Epidermal melanocyte (primary cell): ENCODE measurements around the gene GCK.
"Not testable (repeated sequence)": the region's sequence is repeated elsewhere in the genome, so short reads cannot be mapped to it uniquely, and the experiment has no call there.

Source experiments
- DNase-seq: peaks from one replicate; pipeline ENCODE4 v3.0.0; 2011; ENCODE audit warnings: low spot score; ENCODE audit not compliant: insufficient read length

GCK gene

DNA sequence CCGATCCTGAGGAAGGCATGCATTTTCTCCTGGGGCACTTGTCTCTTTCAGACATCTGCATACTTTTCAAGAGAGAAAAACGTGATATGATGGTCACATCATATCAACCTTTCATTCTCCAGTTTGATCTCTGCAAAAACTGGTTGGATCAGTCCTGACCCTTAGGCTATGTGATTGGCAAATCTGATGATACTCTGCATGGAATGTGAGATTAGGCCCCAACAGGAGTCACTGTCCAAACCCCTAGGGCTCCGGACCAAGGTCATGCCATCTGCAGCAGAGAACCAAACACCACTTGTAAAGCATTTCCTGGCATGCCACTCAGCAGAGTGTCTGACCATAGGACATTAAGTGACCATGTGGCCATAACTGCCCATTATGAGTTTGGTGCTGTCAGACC, 8.6 kb downstream of the GCK start:
- DNase-seq = no peak

DNA sequence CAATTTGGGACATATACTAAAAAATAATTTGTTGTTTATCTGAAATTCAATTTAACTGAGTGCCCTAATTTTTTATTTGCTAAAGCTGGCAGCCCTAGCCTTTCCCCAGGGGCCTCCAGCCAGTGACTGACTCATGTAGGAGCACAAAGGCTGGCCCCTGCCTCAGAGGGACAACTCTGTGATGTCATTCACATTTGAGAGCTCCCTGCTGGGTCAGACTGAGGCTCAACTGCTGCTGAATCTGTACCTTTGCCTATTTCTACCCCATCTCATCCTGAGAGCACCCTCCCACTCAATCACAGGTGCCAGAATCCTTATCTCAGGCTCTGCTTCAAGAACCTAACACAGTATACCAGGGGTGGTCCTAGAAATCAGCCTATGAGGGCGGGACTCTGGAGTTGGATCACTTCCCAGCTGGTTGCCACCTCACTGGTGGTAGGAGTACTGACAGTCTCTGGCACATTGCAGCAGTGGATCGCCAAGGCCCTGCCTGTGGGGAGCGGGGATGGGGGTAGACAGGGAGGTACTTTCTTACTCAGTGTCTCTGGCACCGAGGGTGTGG, 11.6 kb downstream of the GCK start:
- no peak for DNase-seq

DNA sequence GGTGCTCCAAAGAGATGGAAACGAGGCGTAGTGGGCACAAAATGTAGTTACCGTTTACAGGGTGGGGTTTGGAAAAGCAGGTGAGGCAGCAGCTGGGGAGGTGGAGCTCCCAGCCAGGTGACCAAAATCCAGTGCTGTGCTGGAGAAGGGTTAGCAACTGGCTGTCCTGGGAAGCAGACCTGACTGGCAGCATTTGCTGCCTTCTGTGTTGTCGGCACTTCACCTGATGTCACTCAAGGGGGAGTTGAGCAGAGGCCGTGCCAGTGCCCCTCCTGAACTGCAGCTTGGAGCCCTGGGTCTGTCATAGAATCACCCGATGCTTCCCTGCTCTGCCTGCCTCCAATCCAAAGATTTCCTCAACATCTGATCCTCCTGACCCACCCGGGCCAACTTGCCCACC, 12.8 kb downstream of the GCK start:
- DNase-seq = no peak

DNA sequence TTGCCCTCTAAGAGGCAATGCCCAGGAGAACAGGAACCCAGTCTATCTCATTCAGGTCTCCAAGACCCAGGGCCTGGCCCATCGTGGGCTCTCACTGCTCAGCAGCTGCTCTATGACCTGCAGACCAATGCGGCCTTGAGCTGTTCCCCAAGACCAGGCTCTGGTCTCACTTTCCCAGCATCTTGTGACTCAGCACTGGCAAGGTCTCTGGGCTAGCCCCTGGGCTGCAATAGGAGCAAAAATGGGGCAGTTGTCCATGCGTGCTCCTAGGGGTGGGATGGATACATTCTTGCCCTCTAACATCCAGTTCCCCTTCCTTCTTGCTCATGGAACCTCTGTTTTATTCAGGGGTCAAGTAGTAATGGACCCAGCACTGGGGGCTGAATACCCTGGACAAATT, 13.5 kb downstream of the GCK start:
- no peak for DNase-seq

DNA sequence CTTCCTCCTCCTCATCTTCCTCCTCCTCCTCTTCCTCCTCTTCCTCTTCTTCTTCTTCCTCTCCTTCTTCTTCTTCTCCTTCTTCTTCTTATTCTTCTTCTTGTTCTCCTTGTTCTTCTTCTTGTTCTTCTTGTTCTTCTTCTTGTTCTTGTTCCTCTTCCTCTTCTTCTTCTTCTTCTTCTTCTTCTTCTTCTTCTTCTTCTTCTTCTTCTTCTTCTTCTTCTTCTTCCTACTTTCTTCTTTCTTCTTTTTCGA, 14.6 kb downstream of the GCK start:
- not testable (repeated sequence) for DNase-seq

DNA sequence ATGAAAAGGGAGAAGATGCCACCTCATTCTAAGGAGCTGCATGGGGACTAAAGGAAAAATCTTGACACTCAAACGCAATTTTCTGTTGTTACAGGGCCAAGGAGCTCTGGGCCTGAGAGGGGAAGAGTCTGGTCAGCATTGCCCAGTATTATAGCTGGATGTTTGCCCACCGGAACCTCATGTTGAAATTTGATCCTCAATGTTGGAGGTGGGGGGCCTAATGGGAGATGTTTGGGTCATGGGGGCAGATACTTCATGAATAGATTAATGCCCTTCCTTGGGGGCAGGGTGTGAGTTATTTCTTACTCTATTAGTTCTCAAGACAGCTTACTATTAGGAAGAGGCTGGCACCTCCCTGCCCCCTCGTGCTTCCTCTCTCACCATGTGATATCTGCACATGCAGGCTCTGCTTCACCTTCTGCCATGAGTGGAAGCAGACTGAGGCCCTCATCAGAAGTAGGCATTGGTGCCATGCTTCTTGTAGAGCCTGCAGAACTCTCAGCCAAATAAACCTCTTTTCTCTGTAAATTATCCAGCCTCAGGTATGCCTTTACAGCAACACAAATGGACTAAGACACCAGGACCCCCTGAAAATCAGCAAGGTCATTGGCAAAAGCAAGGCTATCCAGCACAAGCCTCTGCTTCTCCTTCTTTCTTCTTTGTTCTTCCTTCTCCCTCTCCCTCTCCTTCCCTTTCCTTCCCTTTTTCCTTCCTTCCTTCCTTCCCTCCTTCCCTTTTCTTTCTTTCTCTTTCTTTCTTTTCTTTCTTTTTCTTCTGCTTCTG, 15.1 kb downstream of the GCK start:
- DNase-seq = no peak

DNA sequence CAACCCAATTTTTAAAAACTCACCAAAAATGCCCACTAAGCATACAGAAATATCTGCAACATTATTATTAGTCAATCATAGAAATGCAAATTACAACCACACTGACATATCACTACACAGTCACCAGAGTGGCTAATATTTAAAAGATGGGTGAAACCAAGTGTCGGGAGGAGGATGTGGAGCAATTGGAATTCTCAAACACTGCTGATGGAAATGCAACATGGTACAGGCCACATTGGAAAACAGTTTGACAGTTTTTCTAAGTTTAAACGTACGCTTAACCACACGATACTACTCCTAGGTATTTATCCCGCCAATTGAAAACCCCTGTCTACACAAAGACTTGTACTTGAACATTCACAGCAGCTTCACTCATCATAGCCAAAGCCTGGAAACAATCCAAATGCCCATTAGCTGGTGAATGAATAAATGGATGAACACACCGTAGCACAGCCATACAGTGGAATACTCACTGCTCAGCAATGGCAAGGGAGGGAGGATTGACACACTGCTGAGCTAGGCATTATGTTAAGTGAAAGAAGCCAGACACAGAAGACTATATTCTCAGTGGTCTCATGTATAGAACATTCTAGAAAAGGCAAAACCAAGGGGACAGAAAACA, 16.3 kb downstream of the GCK start:
- DNase-seq = no peak

DNA sequence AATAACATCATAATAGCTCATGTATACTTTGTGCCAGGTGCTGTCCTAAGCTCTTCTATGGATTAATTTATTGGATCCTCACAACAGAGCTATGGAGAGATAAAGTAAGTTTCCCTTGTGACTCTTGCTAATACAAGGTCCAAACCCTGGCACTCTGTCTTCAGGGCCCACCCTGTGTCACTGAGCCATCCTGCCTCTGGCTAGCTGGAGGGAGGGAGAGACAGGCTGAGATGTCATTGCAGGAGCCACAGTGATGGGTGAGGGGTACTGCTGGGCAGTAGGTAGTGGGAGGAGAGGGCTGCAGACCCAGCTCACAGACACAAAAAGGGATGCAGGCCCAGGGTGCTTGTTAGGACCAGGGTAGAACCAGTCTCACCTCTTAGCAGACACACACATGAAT, 16.9 kb downstream of the GCK start:
- DNase-seq = no peak

DNA sequence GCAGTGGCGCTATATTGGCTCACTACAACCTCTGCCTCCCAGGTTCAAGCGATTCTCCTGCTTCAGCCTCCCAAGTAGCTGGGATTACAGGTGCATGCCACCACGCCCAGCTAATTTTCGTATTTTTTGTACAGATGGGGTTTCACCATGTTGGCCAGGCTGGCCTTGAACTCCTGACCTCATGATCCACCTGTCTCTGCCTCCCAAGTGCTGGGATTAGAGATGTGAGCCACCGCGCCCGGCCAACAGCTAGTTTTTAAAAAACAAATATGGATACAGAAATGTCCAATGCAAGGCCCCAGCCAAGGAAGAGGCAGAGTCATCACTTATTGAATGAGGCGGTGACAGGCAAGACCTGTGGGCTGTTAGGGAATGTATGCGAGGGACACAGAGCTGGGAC, 17.3 kb downstream of the GCK start:
- DNase-seq = not testable (repeated sequence)

DNA sequence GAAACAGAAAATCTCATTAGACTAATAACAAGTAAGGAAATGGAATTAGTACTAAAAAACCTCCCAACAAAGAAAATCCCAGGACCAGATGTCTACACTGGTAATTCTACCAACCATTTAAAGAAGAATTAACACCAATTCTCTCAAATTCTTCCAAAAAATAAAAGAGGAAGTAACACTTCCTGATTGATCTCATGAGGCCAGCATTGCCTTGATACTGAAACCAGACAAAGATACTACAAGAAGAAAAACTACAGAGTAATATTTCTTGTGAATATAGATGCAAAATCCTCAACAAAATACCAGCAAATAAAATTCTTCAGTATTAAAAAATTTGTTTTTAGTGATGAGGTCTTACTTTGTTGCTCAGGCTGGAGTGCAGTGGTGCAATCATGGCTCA, 21.3 kb downstream of the GCK start:
- no peak for DNase-seq

DNA sequence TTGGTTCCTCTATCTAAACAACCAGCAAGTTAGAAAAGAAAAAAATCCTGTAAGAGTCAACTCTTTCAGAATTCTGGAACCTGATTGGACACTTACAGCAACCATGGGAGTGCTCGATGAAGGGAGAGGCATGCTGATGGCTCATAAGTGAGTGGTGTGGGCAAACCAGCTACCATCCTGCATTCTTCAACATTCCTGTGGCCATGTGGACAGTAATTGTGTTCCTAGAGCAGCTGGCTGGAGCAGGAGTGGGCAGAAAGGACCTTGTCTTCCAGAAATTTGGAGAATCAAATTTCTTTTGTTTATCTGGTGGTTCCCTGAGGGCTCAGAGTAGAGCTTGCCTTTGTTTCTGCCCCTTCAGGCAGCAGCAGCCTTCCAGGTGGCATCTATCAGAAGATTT, 25.6 kb downstream of the GCK start:
- DNase-seq = peak; percentile 87

DNA sequence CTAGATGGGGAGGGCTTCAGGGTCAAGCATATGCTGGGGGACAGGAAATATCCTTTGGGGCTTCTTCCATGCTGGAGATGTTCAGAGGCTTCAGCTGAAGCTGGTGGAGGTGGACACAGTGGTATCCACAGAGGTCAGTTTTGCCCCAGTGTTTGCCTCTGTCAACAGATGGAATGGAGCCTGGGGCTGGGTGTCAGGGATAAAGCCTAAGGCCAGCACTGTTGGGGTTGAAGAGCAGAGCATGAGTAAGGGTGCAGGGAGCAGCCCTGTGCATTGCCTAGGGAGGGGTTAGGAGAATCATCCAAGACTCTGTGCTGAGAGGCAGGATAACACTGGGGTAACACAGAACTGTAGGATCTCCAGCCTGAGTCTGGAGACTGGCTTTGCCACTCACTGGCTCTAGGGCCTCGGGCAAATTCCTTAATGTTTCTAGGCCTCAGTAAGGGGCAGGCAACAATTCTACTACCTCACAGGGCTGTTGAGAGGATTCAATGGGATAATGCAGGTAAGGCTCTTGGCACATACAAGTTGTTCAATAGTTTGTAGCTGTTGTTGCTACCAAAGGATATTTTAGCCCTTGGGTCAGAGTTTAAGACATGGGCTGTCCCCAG, 26.3 kb downstream of the GCK start:
- no peak for DNase-seq

DNA sequence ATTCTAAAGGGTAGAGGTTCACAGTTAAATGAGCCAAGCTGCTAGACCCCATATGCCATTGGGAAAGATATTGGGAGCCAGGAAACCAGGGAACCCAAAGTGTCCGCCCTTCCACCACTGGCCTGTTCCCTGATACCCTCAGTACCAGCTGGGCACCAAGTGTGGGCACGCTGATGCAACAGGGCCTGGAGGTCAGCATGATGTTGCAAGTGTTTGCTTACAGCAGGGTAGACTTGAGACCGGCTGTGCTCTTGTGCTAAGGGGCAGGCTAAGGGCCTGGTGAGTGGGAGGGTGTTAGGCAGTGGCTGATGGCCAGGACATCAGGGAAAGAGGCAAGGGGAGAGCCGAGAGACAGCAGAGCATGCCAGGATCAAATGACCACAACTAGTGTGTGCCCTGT, 27.1 kb downstream of the GCK start:
- DNase-seq = no peak

DNA sequence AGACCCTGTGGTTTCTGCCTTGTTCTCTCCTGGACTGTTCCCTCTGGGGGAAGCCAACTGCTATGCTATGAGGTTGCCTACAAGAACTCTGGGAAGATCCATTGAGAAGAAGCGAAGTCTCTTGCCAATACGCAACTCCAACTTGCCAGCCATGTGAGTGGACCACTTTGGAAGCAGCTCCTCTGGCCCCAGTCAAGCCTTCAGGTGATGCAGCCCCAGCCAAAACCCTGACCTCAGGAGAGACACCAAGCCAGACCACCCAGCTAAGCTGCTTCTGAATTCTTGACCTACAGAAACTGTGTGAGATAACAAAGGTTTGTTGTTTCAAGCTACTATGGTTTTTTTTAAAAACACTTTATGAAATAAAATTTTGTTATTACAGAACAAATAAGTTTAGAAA, 27.9 kb downstream of the GCK start:
- DNase-seq = no peak

DNA sequence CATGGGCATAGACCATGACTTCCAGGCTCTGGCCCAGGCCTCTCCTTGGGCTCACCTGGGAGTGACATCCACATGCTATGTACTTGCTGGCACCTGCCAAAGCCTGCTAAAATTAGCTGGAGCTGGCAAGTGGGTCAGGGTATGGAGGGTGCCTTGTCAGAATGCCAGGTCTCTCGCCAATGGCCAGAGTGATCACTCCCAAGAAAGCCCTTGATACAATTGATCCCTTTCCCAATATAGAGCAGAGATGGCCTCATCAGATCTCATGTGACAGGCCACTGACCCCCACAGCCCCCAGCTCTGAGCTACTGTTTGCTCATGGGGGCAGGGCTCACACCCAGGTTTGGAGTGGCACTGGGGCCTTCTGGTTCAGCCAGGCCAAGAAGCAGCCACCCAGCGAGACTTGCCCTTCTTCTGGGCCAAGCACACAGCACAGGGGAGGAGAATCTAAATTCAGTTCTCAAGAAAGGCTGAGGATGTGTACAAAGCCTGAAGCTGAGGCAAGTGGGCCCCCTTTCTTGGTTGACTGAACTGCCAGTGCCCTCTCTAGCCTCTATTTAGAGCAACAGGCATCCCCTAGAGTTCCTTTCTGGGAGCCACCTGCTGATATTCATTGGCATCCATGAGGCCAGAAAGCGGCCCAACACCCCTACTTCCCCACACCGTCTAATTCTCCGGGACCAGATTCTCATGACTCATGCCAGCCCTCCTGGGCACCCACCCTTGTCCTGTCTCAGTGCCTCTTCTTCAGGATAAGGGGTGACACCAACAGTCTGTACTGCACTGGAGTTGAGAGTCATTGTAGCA, 29.2 kb downstream of the GCK start:
- no peak for DNase-seq

DNA sequence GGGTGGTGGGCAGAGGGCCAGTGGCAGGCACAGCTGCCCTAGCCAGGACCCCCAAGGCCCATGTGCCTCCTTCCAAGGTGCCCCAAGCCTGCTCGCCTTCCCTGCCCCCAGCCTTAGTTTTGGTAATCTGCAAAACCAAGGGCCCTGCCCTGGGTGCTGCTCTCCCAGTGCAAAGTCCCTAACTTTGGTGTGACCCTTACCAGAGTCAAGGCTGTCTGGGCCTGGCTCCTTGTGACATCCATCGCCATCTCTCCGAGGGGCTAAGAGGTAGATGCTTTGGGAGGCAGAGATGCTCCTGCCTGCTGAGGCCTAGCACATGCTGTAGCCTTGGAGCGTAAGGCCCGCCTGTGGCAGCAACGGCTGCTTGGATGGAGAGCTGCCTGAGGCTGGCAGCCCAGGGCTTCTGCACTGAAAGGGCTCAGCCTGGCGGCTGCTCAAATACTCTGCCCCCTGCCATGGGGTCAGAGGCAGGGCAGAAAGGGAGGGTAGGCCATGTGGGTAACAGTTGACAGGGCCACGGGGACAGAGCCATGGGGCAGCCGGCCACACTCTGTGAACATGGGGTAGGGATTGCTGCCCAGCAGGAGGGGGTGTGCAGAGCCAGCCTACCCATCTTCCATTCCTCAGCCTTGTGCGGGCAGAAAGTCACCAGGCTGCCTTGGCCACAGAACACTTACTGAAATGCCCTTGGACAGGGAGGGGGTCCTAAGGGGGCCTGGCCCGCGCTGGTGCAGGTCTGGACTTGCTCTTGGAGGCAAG, 30.2 kb downstream of the GCK start:
- DNase-seq = no peak

DNA sequence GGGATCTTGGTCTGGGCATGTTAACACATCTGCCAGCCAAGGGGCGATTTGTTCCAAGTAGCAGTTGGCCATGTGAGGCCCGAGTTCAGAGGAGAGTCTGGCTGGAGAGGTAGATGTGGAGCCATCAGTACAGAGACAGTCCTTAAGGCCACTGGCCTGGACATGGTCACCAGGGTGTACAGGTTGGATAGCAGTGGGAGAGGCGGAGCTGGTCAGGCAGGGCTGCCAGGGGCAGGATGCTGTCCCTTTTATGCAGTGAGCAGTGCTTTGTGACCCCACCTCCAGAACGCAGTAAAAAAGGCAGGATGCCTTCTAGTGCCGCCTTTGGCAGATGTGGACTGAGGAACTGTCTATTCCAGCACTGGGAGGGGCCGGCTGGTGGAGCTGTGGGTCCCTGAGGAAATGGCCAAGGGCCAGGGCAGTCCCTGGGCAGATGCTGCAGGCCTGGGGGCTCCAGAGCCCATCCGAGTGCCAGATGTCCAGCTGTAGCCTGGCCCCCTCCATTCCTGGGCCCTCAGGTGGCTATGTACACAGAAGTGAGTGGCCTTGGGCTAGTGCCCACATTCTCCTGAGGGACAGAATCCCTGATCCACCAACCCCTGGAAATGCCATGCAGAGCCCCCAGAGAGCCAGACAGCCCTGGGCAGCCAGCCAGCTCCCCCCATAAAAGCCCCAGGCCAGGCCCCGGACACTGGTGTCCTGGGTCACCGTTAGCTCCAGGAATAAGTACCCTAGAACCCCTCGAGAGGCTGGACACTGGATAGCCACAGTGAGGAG, 31.0 kb downstream of the GCK start:
- no peak for DNase-seq

DNA sequence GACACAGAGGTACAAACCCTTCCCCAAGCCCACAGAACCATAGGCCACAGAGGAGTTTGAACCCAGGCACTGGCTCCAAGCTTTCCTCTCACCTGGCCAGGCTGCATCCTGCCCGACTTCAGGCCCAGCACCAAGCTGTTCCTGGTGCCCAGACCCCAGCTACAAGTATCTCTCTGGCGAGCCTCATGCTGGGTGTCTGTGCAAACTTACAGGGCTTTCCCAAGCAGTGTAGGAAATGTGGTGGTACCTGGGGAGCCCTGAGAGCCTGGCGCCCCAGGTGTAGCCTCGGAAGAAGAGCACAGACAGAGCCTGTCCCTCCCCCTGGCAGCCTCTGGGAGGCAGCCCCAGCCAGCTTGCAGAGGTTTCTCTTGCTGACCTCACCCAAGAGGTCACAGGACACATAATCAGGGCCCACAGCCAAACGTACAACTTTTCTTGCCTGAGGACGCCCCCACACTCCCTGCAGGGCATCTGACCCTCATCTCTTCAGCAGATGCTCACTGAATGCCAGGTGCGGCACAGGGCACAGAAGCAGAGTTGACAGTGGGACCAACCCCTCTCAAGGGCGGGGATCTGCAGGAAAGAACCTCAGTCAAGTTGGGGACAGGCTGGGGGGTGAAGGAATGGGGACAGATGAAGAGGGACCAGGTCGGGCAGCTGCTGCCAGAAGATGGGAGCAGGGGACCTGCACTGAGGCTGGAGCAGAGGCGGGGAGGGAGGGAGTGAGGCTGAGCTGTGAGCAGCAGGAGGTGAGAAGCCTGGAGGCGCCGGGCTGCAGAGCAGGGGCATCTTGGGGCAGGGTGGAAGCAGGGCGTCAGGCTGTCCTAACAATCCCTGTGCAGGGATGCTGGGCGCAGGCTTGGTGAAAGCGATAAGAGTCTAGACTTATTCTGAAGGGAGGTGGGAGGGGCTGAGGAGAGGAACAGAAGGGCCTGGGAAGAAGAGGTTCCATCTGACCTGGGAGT, 31.8 kb downstream of the GCK start:
- no peak for DNase-seq

DNA sequence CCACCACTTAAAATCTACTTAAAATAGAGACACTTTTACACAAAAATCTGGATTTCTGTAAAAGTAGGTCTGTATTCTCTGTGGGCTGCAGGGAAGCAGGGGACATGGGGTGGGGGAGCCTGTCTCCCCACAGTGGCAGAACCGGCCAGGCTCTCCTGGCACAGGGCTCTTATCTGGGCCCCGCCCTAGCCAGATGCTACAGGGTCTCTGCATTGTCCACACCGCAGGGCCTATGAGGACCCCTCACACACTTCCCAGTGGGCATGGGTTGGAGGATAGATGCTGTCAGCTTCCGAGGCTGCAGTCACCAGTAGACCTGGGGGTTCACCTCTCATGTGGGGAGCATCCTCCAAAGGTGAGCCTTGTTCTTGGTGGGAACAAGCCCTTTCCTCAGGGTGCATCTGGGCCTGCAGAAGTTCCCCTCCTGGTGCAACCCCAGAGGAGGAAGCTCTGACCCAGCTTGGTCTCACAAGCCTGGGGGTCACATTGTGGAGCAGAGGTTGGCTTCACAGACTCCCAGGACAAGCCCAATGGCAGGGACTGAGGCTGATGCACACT, 32.7 kb downstream of the GCK start:
- no peak for DNase-seq
